GM20431 (cell line): ENCODE results near the gene NAT10.

Experiments
- in situ Hi-C: fragments of 300-500 bp; cut with MseI, MboI; formaldehyde crosslinking; loops from one replicate; pipeline ENCODE4 v1.15.0; 2020; ENCODE audit warnings: low sequenced_read_pairs; ENCODE audit not compliant: unreplicated experiment

Gene NAT10

DNA sequence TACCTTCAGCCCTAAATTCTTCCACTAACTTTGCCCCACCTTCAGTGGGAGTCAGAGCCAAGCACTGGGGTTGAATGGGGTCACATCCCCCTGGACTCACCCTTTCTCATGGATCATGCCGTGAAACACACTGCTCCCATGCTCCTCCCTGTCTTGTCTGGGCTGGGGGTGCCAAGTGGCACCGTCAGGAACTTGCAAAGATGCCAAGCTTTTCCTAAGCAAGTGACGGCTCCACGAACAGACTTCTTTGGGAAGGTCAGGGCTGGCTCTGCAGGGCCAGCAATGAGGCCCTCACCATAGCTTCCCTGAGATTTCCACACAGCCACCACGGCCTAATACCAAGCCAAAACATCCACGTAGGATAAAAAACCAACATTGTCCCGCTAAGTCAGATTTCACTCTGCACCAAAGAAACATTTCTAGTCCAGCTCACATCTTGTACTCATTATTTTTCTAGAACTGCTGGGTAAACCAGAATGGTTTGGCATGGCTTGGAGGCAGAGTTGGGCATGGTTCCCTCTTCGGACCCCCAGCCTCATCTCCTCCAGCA is 76.5 kb downstream of the NAT10 start:
- in situ Hi-C loops = no loop called here

DNA sequence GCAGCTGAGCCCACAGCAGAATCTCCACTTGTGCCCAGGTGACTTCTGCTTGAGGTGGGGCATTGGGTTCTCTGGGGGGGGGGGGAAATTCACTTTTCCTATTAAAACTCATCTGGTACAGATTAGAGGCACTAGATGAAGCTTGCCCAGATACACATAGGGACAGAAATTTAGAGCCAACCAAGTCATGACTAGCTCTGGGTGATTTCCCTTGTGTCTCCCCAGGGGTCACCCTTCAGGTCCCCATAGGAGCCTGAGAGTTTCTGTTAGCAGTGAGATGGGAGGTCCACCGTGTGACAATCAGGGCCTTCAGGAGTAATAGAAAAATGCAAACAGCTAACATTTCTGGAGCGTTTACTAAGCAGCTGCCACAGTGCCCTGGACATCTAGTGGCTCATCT is 77.0 kb downstream of the NAT10 start:
- in situ Hi-C loops = no loop called here

DNA sequence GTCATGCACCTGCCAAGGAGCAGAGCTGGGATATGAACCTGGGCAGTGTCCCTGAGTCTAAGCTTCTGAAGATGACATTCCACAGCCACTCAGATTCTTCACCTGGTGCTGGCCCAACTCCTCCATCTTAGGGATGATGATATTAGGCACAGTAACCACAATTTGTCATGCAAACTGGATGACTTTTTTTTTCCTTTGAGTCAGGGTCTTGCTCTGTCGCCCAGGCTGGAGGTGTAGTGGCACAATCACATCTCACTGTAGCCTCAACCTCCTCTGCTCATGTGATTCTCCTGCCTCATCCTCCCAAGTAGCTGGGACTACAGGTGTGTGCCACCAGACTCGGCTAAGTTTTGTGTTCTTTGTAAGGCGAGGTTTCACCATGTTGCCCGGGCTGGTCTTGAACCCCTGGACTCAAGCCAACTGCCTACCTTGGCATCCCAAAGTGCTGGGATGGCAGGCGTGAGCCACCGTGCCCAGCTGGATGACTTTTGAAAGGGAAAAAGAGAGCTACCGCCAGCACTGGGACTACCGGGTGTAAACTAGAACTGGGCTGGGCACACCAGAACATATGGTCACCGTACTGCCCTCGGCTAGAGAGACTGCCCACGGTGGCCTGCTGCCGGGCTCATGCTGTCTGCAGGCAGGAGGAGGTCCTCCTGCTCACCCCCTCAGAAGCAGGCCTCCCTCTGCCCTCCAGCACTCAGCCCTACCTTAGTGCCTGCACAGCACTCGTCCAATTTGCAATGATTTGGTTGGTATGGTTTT is 77.7 kb downstream of the NAT10 start:
- in situ Hi-C loops = no loop called here

DNA sequence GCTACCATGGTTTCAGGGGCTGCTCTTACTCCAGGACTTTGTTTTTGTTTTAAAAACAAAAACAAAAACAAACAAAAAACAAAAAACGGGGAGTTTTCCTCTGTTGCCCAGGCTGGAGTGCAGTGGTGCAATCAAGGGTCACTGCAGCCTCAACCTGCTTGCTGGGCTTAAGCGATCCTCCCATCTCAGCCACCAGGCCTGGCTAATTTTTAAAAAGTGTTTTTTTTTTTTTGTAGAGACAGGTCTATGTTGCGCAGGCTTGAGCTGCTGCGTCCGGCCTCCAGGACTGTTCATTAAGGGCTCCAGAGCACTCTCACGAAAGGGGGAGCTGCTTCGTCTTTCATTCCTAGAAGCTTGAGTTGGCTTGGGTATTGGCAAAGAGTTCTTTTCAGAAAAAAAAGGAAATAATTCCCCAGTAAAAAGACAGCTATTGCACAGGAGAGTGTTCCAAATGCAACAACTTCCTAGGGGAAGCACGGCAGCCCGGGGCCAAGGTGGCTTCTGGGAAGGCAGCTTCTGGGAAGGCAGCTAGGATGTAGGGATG is 78.5 kb downstream of the NAT10 start:
- in situ Hi-C loops = no loop called here

DNA sequence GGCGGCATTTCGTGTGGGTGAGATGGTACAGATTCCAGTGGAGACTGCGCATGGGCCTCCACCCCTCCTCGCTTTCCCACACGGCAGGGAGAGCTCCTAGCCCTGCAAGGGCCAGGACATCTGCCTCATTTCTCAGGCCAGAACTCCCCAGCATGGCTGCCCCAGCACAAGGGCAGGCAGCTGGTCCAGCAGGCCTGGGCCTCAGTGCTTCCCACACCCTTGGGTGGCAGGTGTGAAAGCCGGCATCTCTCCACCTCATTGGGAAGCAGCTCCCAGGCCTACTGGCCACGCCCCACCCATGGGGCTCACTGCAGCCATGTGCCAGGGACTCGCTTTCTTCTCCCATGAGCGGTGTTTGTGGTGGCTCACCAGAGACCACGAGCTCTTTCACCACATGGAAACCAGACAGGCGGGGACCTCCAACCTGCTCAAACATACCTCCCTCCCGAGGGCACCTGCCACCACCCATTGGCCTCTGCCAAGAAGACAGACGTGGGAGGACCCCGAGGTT is 79.1 kb downstream of the NAT10 start:
- in situ Hi-C loops = no loop called here

DNA sequence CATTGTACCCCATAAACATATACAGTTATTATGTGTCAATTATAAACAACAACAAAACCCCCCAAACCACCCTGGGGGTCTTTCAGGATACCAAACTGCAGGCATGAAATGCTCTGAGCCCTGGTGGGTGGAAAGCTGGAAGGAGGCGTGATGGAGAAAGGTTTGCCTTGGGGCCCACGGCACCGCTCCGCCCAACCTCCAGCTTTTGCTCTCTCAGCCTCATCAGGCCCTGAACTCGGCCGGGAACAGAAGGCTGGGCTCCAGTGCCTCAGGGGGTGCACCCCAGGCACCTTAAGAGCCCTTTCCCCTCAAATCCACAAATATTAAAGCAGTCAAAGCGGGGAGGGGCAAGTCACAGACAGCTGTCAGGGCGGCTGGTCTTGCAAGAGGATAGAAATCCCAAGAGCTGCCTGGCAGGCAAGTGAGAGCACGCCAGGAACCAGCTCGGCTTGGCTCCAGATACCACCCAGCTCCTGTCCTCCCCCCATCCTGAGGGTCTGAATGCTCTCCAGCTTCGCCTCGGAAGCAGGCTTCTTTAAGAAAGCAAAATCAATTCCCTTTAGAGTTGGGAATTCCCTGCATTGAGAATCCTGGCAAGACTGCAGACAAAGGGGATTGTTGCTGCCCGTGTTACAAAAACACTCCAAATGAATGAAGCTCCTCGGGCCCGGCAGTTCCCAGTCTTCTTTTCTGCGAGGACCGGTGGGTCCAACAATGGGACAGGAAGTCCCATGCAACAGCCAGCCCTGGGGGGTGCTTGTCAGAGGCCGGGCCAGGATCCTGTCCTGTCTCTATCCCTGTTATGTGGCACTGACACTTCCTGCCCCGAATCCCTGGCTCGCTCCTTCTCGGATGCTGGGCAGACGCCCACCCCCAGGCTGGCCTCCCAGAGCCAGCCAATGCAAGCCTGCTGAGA is 80.8 kb downstream of the NAT10 start:
- in situ Hi-C loops = no loop called here

DNA sequence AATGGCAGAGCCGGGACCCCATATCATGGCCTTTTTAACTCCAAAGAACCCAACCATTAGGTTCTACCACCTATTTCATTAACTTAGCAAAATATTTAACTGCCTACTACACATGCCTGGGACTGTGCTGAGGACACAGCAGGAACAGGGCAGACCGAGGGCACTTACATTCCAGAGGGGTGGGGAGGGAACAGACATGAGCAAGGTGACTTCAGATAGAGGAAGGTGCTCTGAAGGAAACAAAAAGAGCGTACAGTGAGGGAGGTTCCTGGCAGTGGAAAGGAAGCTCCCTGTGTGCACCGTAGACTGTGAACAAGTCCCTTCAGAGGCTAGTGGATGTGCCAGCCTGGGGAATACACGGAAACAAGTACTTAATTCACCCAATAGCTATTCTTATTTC is 82.8 kb downstream of the NAT10 start:
- in situ Hi-C loops = no loop called here

DNA sequence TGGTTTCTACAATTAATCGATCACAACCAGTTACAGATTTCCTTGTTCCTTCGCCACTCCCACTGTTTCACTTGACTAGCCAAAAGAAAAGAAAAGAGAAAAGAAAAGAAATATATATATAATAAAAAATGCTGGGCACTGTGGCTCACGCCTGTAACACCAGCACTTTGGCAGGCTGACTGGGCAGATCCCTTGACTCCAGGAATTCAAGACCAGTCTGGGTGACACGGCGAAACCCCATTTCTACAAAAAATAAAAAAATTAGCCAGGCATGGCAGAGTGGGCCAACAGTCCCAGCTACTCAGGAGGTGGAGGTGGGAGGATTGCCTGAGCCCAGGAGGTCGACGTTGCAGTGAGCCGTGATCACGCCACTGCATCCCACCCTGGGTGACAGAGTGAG is 83.8 kb downstream of the NAT10 start:
- in situ Hi-C loops = no loop called here

DNA sequence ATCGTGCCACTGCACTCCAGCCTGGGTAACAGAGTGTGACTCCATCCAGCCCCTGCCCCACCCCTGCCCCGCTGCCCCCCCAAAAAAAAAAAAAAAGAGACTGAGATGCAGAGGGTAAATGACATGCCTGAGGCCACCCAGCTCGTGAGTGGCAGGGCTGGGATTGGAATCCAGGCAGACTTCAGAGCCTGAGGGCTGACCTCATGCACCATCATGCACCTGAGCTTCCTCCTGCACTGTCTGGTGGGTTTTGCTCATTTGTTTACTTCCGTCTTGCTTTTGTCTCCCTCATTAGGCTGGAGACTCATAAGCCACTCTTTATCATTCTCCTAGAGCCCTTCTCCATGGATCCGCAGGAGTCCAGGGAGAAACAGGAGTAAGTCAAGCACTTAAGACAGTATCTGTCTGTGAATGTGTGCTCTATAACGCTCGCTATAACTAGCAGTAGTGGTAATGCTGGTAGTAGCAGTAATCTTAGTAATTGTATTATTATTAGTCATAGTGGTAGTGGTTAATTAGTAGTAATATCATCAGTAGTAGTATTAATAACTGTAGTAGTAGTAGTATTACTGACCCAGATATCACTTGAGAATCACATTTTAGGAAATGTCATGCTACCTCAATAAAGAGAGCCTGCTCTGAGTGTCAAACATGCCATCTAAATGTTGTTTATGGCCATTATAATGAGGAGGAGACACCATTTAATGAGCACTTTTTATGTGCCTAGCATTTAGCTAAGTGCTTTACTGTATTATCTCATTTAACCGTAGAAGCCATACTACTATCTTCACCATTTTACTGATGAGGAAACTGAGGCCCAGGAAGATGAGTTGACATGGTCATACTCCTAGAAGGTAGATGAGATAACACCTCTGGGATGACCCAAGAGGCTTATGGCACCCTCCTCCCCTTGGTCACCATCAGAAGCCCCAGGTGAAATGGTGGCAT is 85.0 kb downstream of the NAT10 start:
- in situ Hi-C loops = no loop called here

DNA sequence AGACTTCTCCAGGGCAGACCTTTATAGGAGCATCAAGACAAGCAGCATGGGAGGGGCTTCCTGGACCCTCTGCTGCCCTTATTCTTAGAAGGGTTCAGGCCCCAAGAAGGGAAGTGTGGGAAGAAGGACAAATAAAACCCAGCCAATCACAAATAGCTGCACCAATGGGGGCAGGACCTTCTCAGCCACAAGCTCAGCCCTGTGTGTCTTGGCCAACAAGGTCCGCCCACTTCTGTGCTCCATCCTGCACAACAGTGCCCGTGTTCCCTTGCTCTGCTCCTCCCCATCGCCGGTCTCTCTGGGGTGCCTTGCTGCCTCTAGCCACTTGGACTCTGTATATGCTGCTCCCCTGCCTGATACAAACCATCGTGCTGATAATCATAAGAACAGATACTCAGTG is 86.1 kb downstream of the NAT10 start:
- in situ Hi-C loops = no loop called here

DNA sequence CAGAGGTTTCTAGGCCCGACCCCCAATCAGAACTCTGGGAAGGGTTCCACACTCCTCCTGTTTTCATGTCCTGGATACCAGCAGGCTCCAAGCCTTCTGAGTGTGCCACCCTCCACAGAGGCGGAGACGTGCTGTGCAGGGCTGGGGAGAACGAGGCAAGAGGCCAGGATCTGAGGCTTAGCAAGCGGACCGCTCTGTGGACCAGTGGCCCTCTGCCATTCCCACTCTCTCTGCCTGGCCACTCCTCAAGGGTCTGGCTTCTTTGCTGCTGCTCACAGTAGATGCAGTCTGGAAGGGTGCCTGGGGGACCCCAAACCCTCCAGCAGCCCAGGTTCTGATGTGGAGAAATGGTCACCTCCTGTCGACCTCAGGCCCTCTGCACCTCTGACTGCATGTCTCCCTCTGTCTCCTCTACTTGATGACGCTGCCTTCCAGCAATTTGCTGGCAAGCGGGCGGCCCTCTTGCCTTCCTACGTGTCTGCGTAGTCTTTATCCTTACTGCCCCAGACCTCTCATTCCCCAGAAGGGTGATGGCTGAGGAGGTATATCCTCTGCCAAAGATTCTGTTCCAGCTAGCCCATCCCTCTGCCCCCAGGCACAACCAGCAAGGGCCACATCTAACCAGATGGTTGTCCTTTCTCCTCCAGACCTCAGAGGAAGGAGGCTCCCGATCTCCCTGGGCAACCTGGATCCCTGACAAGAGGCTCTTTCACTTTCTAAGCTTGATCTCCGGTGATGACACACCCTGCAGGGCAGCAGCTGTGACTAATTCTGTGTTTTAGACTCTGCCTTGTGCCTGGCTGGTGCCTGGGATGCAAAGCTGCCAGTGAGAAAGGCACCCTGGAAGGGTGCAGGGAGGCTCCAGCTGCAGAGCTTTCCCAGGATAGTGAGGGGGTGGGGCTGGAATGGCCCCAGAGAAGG is 87.3 kb downstream of the NAT10 start:
- in situ Hi-C loops = no loop called here

DNA sequence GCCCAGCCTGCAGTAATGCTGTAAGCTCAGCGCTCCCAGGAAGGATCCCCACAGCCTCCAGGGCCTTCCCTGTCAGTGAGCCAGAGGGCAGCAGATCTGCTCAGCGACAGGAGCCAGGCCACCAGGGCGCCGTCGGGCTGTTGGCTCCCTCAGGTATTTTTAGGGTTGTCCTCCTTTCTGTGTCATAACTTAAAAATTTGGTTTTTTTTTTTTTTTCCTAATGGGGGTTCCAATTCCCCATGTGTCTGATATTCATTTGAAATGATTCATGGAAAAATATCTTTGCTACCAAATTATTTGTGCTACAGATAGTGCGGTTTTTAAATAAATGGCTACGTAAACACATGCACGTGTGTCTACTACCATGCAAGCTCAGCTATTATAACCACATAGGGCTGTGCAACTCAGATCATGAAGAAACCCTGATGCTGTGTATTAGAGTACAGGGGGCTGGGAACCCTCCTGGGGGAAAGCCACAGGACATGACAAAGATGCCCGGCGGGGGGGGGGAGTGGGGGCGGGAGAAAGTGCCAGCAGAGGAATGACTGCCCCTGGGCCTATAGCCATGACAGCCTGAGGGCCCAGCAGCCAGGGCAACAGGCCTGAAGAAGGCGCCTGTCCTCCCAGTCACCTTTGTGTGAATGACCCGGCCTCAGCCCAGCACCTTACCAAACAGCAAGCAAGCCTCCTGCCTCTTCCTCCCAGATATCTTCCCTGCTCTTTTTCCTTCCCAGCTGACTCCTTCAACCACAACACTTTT is 89.3 kb downstream of the NAT10 start:
- in situ Hi-C loops = no loop called here
